ENCODE data around the gene CLEC16A. TPM values are rescaled to one million over a fixed set of nuclear protein-coding genes. Genes with fewer than 3 reads are reported as not detected.

Gene CLEC16A
- total and polyA plus RNA-seq, 2 experiments from 2014 or later, result 9.9 to 24.1 TPM

GRCh38 chr16:10970065-10970464 lies 25.7 kb downstream of the CLEC16A start:
- no peaks in the 10 kb centered on the region for H3K79me2 ChIP-seq (replicated peaks; ENCODE audit: insufficient read depth)
- no peaks in the 10 kb centered on the region for H3K9me2 ChIP-seq (ENCODE audit: insufficient read depth)
- no peaks in the 10 kb centered on the region for H3F3A ChIP-seq (replicated peaks; ENCODE audit: low read depth)
- no peak for ATAC-seq
- TF ChIP-seq ETS1 (IDR thresholded peaks at IDR 0.05) (no peak), ZNF114 (CRISPR knock-in tag; IDR thresholded peaks at IDR 0.05) (no peak), NANOG (IDR thresholded peaks at IDR 0.05; ENCODE audit: borderline replicate concordance) (no peak), ZNF462 (CRISPR knock-in tag; IDR thresholded peaks at IDR 0.05) (no peak), EZH2phosphoT487 (IDR thresholded peaks at IDR 0.05; ENCODE audit: unreplicated experiment) (no peak), ZNF331 (CRISPR knock-in tag; IDR thresholded peaks at IDR 0.05; ENCODE audit: low read depth) (no peak), REST (IDR thresholded peaks at IDR 0.05; ENCODE audit: unreplicated experiment) (no peak), POLR2AphosphoS5 (IDR thresholded peaks at IDR 0.05; ENCODE audit: low read depth) (no peak), STAT1 (IDR thresholded peaks at IDR 0.05; ENCODE audit: unreplicated experiment) (no peak)
- Mint-ChIP-seq H3K36me3 (ENCODE audit: low read depth) (no peaks in the 10 kb centered on the region; the same call in 2 of the 3 replicates), H3K27ac (no peak overlapping the region), H3K4me1 (peaks cover 3% of the 10 kb centered on the region; the same call in 1 of the 3 replicates), H3K9me3 (no peaks in the 10 kb centered on the region), H3K4me3 (no peak overlapping the region), H3K27me3 (ENCODE audit: insufficient read depth, low read depth, poor library complexity) (peaks cover 3% of the 10 kb centered on the region)
- H4K20me1 ChIP-seq (replicated peaks; ENCODE audit: insufficient read depth), result no peaks in the 10 kb centered on the region
- no peaks in the 10 kb centered on the region for H3K27me3 ChIP-seq (ENCODE audit: insufficient read depth)
- peaks cover 3% of the 10 kb centered on the region; the same call in 1 of the 2 replicates for H3K36me3 ChIP-seq (ENCODE audit: insufficient read depth)
- H2AFZ ChIP-seq, result no peak overlapping the region
- H3K27ac ChIP-seq (ENCODE audit: low read depth), result no peak overlapping the region
- no peak overlapping the region for H3K4me3 ChIP-seq
- H3K4me2 ChIP-seq, result no peak overlapping the region
- DNase-seq (ENCODE audit: low spot score), result no peak
- H3K4me1 ChIP-seq (ENCODE audit: insufficient read depth), result no peaks in the 10 kb centered on the region

Data from GM23338 (cell line).